Measurements from ENCODE around the gene SCNM1.
"Not testable (repeated sequence)": the region's sequence is repeated elsewhere in the genome, so short reads cannot be mapped to it uniquely, and the experiment has no call there.

Gene SCNM1

GRCh38 chr1:151193856-151194255, 27.9 kb downstream of the SCNM1 start:
- TF ChIP-seq, protein P1, sequence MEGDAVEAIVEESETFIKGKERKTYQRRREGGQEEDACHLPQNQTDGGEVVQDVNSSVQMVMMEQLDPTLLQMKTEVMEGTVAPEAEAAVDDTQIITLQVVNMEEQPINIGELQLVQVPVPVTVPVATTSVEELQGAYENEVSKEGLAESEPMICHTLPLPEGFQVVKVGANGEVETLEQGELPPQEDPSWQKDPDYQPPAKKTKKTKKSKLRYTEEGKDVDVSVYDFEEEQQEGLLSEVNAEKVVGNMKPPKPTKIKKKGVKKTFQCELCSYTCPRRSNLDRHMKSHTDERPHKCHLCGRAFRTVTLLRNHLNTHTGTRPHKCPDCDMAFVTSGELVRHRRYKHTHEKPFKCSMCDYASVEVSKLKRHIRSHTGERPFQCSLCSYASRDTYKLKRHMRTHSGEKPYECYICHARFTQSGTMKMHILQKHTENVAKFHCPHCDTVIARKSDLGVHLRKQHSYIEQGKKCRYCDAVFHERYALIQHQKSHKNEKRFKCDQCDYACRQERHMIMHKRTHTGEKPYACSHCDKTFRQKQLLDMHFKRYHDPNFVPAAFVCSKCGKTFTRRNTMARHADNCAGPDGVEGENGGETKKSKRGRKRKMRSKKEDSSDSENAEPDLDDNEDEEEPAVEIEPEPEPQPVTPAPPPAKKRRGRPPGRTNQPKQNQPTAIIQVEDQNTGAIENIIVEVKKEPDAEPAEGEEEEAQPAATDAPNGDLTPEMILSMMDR (conservative IDR thresholded peaks at IDR 0.05; ENCODE audit: low read length), result no peak
- no peak overlapping the region for H3K4me3 ChIP-seq (ENCODE audit: low read length)
- no peak for DNase-seq (ENCODE audit: low read depth)

- peak; percentile 93 for DNase-seq (ENCODE audit: low read depth)
- H3K4me3 ChIP-seq (ENCODE audit: low read length), result peak overlapping the region; percentile 40
Observed at GRCh38 chr1:151194894-151195594, 29.1 kb downstream of the SCNM1 start.

- peak overlapping the region; percentile 40 for H3K4me3 ChIP-seq (ENCODE audit: low read length)
- DNase-seq (ENCODE audit: low read depth), result peak; percentile 91
- TF ChIP-seq, protein P1 (conservative IDR thresholded peaks at IDR 0.05; ENCODE audit: low read length), result peak; percentile 67
Observed at GRCh38 chr1:151196292-151196800, 30.4 kb downstream of the SCNM1 start.

GRCh38 chr1:151197863-151198253, 31.9 kb downstream of the SCNM1 start:
- H3K4me3 ChIP-seq (ENCODE audit: low read length), result peak overlapping the region; percentile 100
- TF ChIP-seq, protein P1 (conservative IDR thresholded peaks at IDR 0.05; ENCODE audit: low read length), result no peak
- DNase-seq (ENCODE audit: low read depth), result no peak

- peak; percentile 98 for DNase-seq (ENCODE audit: low read depth)
- H3K4me3 ChIP-seq (ENCODE audit: low read length), result peak within 1 kb of the TSS; percentile 100
- TF ChIP-seq, protein P1 (conservative IDR thresholded peaks at IDR 0.05; ENCODE audit: low read length), result no peak
Observed at GRCh38 chr1:151198254-151199127, 32.5 kb downstream of the SCNM1 start, which contains the start of gene PIP5K1A. Gene PIP5K1A (plus strand): TSS chr1:151198552. CDS start chr1:151198997, 445 bp downstream.

- TF ChIP-seq, protein P1 (conservative IDR thresholded peaks at IDR 0.05; ENCODE audit: low read length), result no peak
- peak overlapping the region; percentile 100 for H3K4me3 ChIP-seq (ENCODE audit: low read length)
- peak; percentile 95 for DNase-seq (ENCODE audit: low read depth)
Observed at GRCh38 chr1:151199873-151200581, 34.1 kb downstream of the SCNM1 start.

GRCh38 chr1:151205381-151205965, 39.5 kb downstream of the SCNM1 start:
- not testable (repeated sequence) for DNase-seq (ENCODE audit: low read depth); H3K4me3 ChIP-seq (ENCODE audit: low read length)
